Measurements from ENCODE around the gene MTCH1. TPM values are rescaled to one million over a fixed set of nuclear protein-coding genes. Genes with fewer than 3 reads are reported as not detected.

MTCH1 gene
- total RNA-seq, 1 donor from 2014 or later = 194 TPM

GRCh38 chr6:37029249-37029971 is 43.4 kb upstream of the MTCH1 start:
- intact Hi-C loops (cut with DNase I) = loop anchor here (10.0 kb wide), 1 partner anchor 175 kb away; no protein-coding TSS in a partner anchor
- Histone ChIP-seq H3K36me3 (no peaks in the 10 kb centered on the region), H3K27ac (no peak overlapping the region), H3K4me1 (peaks cover 3% of the 10 kb centered on the region), H3K27me3 (no peaks in the 10 kb centered on the region), H3K4me3 (no peak overlapping the region), H3K9me3 (no peaks in the 10 kb centered on the region)
- ATAC-seq (peak; percentile 94), DNase-seq (peak; percentile 85)
- TF ChIP-seq, protein P1, sequence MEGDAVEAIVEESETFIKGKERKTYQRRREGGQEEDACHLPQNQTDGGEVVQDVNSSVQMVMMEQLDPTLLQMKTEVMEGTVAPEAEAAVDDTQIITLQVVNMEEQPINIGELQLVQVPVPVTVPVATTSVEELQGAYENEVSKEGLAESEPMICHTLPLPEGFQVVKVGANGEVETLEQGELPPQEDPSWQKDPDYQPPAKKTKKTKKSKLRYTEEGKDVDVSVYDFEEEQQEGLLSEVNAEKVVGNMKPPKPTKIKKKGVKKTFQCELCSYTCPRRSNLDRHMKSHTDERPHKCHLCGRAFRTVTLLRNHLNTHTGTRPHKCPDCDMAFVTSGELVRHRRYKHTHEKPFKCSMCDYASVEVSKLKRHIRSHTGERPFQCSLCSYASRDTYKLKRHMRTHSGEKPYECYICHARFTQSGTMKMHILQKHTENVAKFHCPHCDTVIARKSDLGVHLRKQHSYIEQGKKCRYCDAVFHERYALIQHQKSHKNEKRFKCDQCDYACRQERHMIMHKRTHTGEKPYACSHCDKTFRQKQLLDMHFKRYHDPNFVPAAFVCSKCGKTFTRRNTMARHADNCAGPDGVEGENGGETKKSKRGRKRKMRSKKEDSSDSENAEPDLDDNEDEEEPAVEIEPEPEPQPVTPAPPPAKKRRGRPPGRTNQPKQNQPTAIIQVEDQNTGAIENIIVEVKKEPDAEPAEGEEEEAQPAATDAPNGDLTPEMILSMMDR (IDR thresholded peaks at IDR 0.05) = peak; percentile 74

DNA sequence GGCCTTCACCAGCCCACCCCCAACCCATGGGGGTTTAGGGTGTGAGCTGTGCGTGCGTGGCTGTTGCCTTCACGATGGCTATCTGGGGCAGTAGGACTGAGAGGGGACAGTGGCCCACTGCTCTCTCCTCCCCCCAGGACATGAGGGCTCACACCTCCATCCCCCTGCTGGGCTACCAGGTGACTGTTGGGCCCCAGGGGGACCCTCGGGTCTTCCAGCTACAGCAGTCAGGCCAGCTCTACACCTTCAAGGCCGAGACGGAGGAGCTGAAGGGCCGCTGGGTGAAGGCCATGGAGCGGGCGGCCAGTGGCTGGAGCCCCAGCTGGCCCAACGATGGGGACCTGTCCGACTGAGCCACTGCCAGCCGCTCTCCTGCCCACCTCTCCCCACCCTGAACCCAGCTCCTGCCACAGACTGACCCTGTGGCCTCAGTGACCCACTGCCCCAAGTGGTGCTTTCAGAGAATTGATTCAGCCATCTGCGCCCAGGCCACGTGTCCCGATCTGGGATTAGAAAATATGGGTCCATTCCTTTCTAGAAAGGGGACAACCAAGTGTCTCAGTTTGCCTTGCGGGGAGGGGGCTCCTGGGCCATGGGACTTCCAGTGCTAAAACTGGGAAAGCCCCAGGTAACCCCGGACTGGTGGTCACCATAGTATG is 41.9 kb upstream of the MTCH1 start:
- intact Hi-C loops (cut with DNase I) = loop anchor here (10.0 kb wide), 1 partner anchor 177 kb away; no protein-coding TSS in a partner anchor
- no peaks in the 10 kb centered on the region for H3K9me3 ChIP-seq
- H3K27me3 ChIP-seq = no peaks in the 10 kb centered on the region
- TF ChIP-seq, protein P1 (IDR thresholded peaks at IDR 0.05) = no peak
- ATAC-seq = no peak
- H3K36me3 ChIP-seq = no peaks in the 10 kb centered on the region
- DNase-seq = no peak
- H3K4me3 ChIP-seq = no peak overlapping the region
- peaks cover 3% of the 10 kb centered on the region for H3K4me1 ChIP-seq
- H3K27ac ChIP-seq = no peak overlapping the region

- no peak overlapping the region for H3K4me3 ChIP-seq
- peaks cover 3% of the 10 kb centered on the region for H3K4me1 ChIP-seq
- H3K9me3 ChIP-seq = no peaks in the 10 kb centered on the region
- ATAC-seq = no peak
- no peak for DNase-seq
- intact Hi-C loops (cut with DNase I) = loop anchor here (10.0 kb wide), 1 partner anchor 178 kb away; no protein-coding TSS in a partner anchor
- TF ChIP-seq, protein P1 (IDR thresholded peaks at IDR 0.05) = no peak
- no peak overlapping the region for H3K27ac ChIP-seq
- no peaks in the 10 kb centered on the region for H3K36me3 ChIP-seq
- no peaks in the 10 kb centered on the region for H3K27me3 ChIP-seq
Measured at GRCh38 chr6:37027036-37027720, 41.2 kb upstream of the MTCH1 start.

DNA sequence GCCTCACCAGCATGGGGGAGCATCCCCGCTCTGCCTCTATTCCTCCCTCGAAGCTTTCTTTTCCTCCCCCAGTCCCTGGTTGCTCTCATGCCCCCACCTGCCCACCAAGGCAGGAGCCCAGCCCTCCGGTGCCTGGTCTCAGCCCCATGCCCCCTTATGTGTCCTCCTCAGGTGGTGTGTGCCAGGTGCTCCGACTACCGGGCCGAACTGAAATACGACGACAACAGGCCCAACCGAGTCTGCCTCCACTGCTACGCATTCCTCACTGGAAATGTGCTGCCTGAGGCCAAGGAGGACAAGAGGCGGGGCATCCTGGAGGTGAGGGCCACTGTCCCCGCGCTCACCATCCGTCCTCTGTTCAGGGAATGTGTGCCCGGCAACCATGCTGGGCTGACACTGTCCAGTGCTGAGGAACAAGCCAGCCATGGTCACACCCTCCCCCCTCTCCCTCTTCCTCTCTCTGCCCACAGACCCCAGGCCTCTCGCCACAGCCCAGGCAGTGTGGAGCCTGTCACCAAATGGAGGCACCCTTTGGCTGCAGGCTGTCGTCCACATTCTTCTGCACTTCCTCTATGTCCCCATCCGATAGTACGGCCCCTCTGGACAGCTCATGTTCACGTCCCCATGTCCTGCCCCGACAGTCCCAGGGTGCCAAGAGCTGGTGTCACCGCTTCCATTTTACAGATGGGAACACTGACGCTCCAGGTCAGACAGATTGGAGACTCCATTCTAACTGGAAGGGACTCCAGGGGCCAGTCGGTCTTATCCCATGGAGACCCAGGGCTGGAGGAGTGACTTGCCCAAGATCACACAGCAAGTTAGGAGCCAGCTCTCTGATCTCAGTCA is 39.8 kb upstream of the MTCH1 start:
- no peak overlapping the region for H3K4me3 ChIP-seq
- H3K4me1 ChIP-seq = peaks cover 3% of the 10 kb centered on the region
- TF ChIP-seq, protein P1 (IDR thresholded peaks at IDR 0.05) = no peak
- H3K36me3 ChIP-seq = no peaks in the 10 kb centered on the region
- no peak for DNase-seq
- no peak for ATAC-seq
- intact Hi-C loops (cut with DNase I) = loop anchor here (10.0 kb wide), 1 partner anchor 179 kb away; no protein-coding TSS in a partner anchor
- no peaks in the 10 kb centered on the region for H3K9me3 ChIP-seq
- H3K27ac ChIP-seq = no peak overlapping the region
- H3K27me3 ChIP-seq = no peaks in the 10 kb centered on the region

All from upper lobe of right lung (tissue), 1 donor.